ENCODE data around the gene SORD. TPM values are rescaled to one million over a fixed set of nuclear protein-coding genes. Genes with fewer than 3 reads are reported as not detected.
A peak's percentile ranks its signal among the peaks of the same experiment; 100 is the strongest.

The SORD gene
- total RNA-seq, 4 donors from 2014 or later = 9.6 to 15.0 (median 13.1) TPM

DNA sequence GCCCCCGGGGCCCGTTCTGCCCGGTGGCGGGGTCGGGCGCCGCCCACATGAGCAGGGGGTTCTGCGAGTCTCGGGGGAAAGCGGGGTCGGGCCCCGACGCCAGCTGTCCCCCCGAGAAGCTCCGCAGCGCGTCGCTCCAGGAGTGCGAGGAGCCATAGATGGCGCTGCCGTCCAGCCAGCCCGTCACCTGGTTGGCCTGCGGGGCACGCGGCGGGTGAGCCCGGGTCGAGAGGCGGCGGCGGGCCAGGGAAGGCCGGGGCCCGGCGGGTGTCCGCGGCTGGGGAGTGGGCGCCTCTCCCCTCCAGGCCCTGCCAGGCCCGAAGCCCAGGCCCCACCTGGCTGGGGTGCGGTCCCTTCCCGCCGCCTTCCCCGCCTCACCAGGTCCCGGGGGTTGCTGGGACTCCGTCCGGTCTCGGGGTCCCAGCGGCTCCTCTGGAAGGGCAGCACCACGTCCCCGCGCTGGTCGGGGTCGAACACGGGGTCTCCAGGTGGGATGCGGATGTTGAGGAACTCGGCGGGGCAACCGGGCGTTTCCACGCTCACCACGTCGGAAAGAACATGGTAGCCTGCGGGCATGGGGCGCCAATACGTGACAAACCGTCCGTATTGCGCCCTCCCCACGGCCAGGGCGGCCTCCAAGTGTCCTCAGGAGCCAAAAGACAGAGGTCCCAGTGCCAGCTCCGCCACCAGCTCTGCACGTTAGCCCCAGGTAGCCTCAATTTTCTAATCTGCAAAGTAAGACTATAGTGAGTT is 88.6 kb downstream of the SORD start:
- TF ChIP-seq POLR2A (IDR thresholded peaks at IDR 0.05) = no peak
- no peak for TF ChIP-seq EP300 (IDR thresholded peaks at IDR 0.05)
- TF ChIP-seq, protein P1, sequence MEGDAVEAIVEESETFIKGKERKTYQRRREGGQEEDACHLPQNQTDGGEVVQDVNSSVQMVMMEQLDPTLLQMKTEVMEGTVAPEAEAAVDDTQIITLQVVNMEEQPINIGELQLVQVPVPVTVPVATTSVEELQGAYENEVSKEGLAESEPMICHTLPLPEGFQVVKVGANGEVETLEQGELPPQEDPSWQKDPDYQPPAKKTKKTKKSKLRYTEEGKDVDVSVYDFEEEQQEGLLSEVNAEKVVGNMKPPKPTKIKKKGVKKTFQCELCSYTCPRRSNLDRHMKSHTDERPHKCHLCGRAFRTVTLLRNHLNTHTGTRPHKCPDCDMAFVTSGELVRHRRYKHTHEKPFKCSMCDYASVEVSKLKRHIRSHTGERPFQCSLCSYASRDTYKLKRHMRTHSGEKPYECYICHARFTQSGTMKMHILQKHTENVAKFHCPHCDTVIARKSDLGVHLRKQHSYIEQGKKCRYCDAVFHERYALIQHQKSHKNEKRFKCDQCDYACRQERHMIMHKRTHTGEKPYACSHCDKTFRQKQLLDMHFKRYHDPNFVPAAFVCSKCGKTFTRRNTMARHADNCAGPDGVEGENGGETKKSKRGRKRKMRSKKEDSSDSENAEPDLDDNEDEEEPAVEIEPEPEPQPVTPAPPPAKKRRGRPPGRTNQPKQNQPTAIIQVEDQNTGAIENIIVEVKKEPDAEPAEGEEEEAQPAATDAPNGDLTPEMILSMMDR (IDR thresholded peaks at IDR 0.05) = no peak
- no peaks in the 10 kb centered on the region for H3K9me3 ChIP-seq
- no peak overlapping the region for H3K4me3 ChIP-seq
- DNase-seq (ENCODE audit: low spot score in 2 of 2) = no peak
- peaks cover 0 to 40% (median 20%) of the 10 kb centered on the region in 4 donors for H3K4me1 ChIP-seq
- peaks cover 2 to 82% of the 10 kb centered on the region in 2 donors for H3K27me3 ChIP-seq
- 7% methylated on average over 24 to 51 of the region's 71 CpGs for WGBS, 2 donors
- no peak overlapping the region for H3K27ac ChIP-seq
- no peaks in the 10 kb centered on the region for H3K36me3 ChIP-seq

DNA sequence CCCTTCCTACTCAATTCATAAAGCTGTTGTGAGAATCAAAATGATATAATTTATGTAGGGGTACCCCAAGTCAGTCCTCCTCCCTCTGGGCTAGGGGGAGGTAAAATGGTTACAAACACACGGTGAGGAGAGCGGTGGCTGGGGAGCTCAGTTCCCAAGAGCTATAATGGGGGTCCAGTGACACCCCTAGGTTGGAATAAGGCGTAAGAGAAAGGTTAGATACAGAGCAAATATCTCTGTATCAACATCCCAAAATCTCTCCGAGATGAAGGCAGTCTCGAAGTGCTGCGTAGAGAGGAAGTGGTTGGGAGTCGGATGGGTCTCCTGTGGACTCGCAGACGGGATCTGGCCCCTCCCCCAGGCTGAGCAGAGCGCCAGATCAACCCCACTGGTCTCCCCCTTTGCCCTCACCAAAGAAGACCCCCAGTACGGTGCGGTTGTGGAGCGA is 89.2 kb downstream of the SORD start:
- Histone ChIP-seq H3K9me3 (no peaks in the 10 kb centered on the region), H3K27me3 (peaks cover 5 to 88% of the 10 kb centered on the region in 2 donors), H3K27ac (no peak overlapping the region), H3K4me3 (peak overlapping the region in 2 of 4 donors; percentile 8 to 17), H3K36me3 (no peaks in the 10 kb centered on the region), H3K4me1 (peaks cover 0 to 46% (median 26%) of the 10 kb centered on the region in 4 donors)
- TF ChIP-seq POLR2A (IDR thresholded peaks at IDR 0.05) (no peak), EP300 (IDR thresholded peaks at IDR 0.05) (no peak)
- TF ChIP-seq, protein P1 (IDR thresholded peaks at IDR 0.05) = no peak
- DNase-seq (ENCODE audit: low spot score in 2 of 2) = no peak
- WGBS, 2 donors = 3 to 7% methylated on average over 12 to 13 of the region's 13 CpGs

DNA sequence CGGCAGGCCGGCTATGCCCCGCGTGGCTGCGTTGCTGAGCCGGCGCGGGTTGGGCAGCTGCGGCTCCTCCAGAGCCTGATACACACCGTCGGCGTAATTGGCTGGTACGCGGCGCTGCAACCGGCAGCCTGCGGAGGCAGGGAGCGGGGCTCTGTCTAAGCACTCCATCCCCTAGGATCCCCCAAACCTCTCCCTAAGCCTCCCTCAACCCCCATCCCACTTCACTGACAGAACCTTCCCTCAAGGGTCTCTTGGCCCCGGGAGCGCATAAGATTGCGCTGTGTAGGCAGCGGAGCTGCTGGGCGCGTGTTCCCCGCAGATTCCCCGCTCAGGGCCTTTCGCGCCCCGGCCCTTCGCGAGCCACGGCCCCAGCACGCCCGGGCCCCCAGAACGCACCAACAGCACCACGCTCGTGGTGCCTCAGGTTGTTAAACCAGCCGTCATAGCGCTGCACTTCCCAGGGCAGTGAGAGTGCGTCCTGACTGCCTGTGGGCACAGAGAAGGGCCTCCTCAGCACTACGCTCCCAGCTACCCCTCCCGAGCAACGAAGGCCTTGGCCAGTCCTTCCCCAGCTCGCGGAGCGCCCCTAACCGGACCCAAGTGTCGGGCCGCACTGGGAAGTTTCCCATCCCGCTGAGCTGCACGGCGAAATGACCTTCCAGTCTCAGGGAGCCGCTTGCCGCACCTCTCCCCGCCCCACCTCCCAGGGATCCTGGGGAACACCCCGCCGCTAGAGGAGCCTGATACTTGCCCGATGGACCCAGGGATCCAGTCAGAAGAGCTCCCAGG is 89.8 kb downstream of the SORD start:
- Histone ChIP-seq H3K4me3 (peak overlapping the region in 2 of 4 donors; percentile 8 to 17), H3K27me3 (peaks cover 8 to 94% of the 10 kb centered on the region in 2 donors), H3K36me3 (no peaks in the 10 kb centered on the region), H3K4me1 (peaks cover 0 to 52% (median 28%) of the 10 kb centered on the region in 4 donors), H3K27ac (no peak overlapping the region), H3K9me3 (no peaks in the 10 kb centered on the region)
- DNase-seq (ENCODE audit: low spot score in 2 of 2) = no peak
- TF ChIP-seq, protein P1 (IDR thresholded peaks at IDR 0.05) = no peak
- TF ChIP-seq POLR2A (IDR thresholded peaks at IDR 0.05) (no peak), EP300 (IDR thresholded peaks at IDR 0.05) (no peak)
- WGBS, 2 donors = 2 to 3% methylated on average over 30 to 33 of the region's 58 CpGs

DNA sequence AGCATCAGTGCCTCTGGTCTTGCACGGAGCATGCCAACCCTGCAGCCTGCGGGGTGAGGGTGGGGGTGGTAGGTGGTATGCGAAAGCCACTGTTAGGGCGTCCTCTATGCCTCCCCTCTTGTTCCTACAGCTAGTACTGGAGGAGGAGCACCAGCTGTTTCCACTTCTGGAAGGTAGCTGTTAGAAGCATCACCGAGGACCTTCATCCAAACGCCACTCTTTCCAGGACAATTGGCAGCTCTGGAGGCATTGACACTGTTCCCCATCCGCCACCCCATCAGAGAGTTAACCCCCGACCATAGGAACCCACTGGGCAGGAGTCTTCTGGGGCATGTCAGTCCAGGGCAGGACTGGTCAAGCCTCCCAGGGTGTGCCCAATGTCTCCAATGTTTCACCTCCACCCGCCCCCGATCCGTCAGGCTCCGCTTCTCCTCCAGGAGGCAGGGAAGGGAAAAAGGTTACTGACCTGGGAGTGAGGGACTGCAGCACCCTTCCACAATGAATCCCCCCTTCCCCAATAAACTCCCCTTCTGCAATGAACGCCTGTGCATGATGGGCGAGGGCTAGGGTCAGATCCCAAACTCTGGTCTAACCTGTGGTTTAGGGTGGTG is 90.5 kb downstream of the SORD start:
- peaks cover 0 to 57% (median 29%) of the 10 kb centered on the region in 4 donors for H3K4me1 ChIP-seq
- no peak for TF ChIP-seq EP300 (IDR thresholded peaks at IDR 0.05)
- no peak for TF ChIP-seq POLR2A (IDR thresholded peaks at IDR 0.05)
- TF ChIP-seq, protein P1 (IDR thresholded peaks at IDR 0.05) = no peak
- no peak for DNase-seq (ENCODE audit: low spot score in 2 of 2)
- H3K27ac ChIP-seq = no peak overlapping the region
- 7 to 11% methylated on average over 9 to 14 of the region's 14 CpGs for WGBS, 2 donors
- H3K27me3 ChIP-seq = peaks cover 8 to 89% of the 10 kb centered on the region in 2 donors
- H3K4me3 ChIP-seq = peak overlapping the region in 1 of 4 donors; percentile 8
- no peaks in the 10 kb centered on the region for H3K36me3 ChIP-seq
- no peaks in the 10 kb centered on the region for H3K9me3 ChIP-seq
